ENCODE data around the gene HSPA13.

GRCh38 chr21:14405225-14405624, 22.3 kb upstream of the HSPA13 start:
- TF ChIP-seq CTCF (conservative IDR thresholded peaks at IDR 0.05; ENCODE audit: low read length) (no peak), EZH2phosphoT487 (IDR thresholded peaks at IDR 0.05; ENCODE audit: borderline replicate concordance, low read depth, low read length) (no peak)
